GM23338 (cell line): ENCODE results near the gene RUNX1.

Source experiments
- CREB1 ChIP-seq: fragments of 250-450 bp; sonication (Bioruptor Pico); IDR thresholded peaks from 2 replicates; pipeline ENCODE4 v1.5.0; 2020; ENCODE audit warnings: low read depth, mild to moderate bottlenecking, moderate library complexity
- CTCF ChIP-seq, 2 experiments: fragments of 200-600 bp in 1 of 2; sonication (generic) in 1 of 2; conservative IDR thresholded peaks; 2 replicates each; pipeline versions ENCODE4 v1.5.1 to v1.6.1; 2016 to 2017; ENCODE audit warnings: antibody characterized with exemption in 2 of 2, low read depth in 2 of 2, mild to moderate bottlenecking in 2 of 2, moderate library complexity in 1 of 2
- ETS1 ChIP-seq: IDR thresholded peaks from 2 replicates; pipeline ENCODE4 v1.6.1; 2016; ENCODE audit warnings: antibody characterized with exemption
- EZH2 ChIP-seq: fragments of 200-600 bp; sonication (generic); IDR thresholded peaks from one replicate; pipeline ENCODE4 v1.8.0; 2017; ENCODE audit warnings: antibody characterized with exemption, mild to moderate bottlenecking, low read depth; ENCODE audit not compliant: unreplicated experiment
- EZH2phosphoT487 ChIP-seq: fragments of 200-600 bp; sonication (generic); IDR thresholded peaks from one replicate; pipeline ENCODE4 v1.8.1; 2018; ENCODE audit warnings: antibody characterized with exemption; ENCODE audit not compliant: unreplicated experiment
- JUNB ChIP-seq: IDR thresholded peaks from one replicate; pipeline ENCODE4 v1.6.1; 2016; ENCODE audit warnings: antibody characterized with exemption; ENCODE audit not compliant: unreplicated experiment
- NANOG ChIP-seq: IDR thresholded peaks from 2 replicates; pipeline ENCODE4 v1.6.1; 2016; ENCODE audit warnings: antibody characterized with exemption, borderline replicate concordance
- POLR2AphosphoS5 ChIP-seq: IDR thresholded peaks from 2 replicates; pipeline ENCODE4 v1.6.1; 2016; ENCODE audit warnings: antibody characterized with exemption, low read depth
- REST ChIP-seq: IDR thresholded peaks from one replicate; pipeline ENCODE4 v1.6.1; 2018; ENCODE audit warnings: antibody characterized with exemption; ENCODE audit not compliant: unreplicated experiment
- STAT1 ChIP-seq: IDR thresholded peaks from one replicate; pipeline ENCODE4 v1.6.1; 2016; ENCODE audit warnings: antibody characterized with exemption; ENCODE audit not compliant: unreplicated experiment
- ZNF114 ChIP-seq: fragments of 250-450 bp; sonication (Bioruptor Pico); IDR thresholded peaks from 2 replicates; pipeline ENCODE4 v1.5.0; 2020; ENCODE audit warnings: mild to moderate bottlenecking, moderate library complexity
- ZNF331 ChIP-seq: fragments of 250-450 bp; sonication (Bioruptor Pico); IDR thresholded peaks from 2 replicates; pipeline ENCODE4 v1.5.0; 2020; ENCODE audit warnings: low read depth, mild to moderate bottlenecking, moderate library complexity
- ZNF462 ChIP-seq: fragments of 250-450 bp; sonication (Bioruptor Pico); IDR thresholded peaks from 2 replicates; pipeline ENCODE4 v1.5.0; 2020; ENCODE audit warnings: mild to moderate bottlenecking, moderate library complexity

GRCh38 chr21:35059742-35060141, 10.6 kb upstream of the RUNX1 start:
- no peak for TF ChIP-seq ZNF331
- no peak for TF ChIP-seq CTCF (conservative IDR thresholded peaks at IDR 0.05; ENCODE audit: low read depth in 2 of 2)
- TF ChIP-seq EZH2 = no peak
- no peak for TF ChIP-seq JUNB
- TF ChIP-seq REST = no peak
- TF ChIP-seq POLR2AphosphoS5 = no peak
- TF ChIP-seq CREB1 (CRISPR knock-in tag) = no peak
- no peak for TF ChIP-seq ETS1
- TF ChIP-seq EZH2phosphoT487 = no peak
- TF ChIP-seq STAT1 = no peak
- no peak for TF ChIP-seq NANOG
- no peak for TF ChIP-seq ZNF114
- TF ChIP-seq ZNF462 (CRISPR knock-in tag) = no peak
